Adipocyte (in vitro differentiated cells): ENCODE measurements around the gene THSD1.
"Not testable (repeated sequence)": the region's sequence is repeated elsewhere in the genome, so short reads cannot be mapped to it uniquely, and the experiment has no call there.

Source experiments
- DNase-seq: peaks from one replicate; pipeline ENCODE4 v3.0.0-alpha.2; 2015; ENCODE audit warnings: low read depth
- H3K27me3 ChIP-seq: replicated peaks from 2 replicates; pipeline ENCODE4 v1.7.0; 2013; ENCODE audit warnings: mild to moderate bottlenecking, low read length, moderate library complexity; ENCODE audit not compliant: control insufficient read depth, insufficient read depth
- H3K36me3 ChIP-seq: 2 replicates; pipeline ENCODE4 v1.7.0; 2013; ENCODE audit warnings: low read length, mild to moderate bottlenecking, moderate library complexity; ENCODE audit not compliant: control insufficient read depth, insufficient read depth, severe bottlenecking
- H3K4me1 ChIP-seq: 2 replicates; pipeline ENCODE4 v1.7.0; 2013; ENCODE audit warnings: mild to moderate bottlenecking, low read length, moderate library complexity; ENCODE audit not compliant: control insufficient read depth, insufficient read depth
- H3K4me3 ChIP-seq: 2 replicates; pipeline ENCODE4 v1.7.0; 2013; ENCODE audit warnings: mild to moderate bottlenecking, low read length, moderate library complexity
- H3K9ac ChIP-seq: 2 replicates; pipeline ENCODE4 v1.7.0; 2013; ENCODE audit warnings: mild to moderate bottlenecking, low read length, moderate library complexity
- H3K9me3 ChIP-seq: 2 replicates; pipeline ENCODE4 v1.7.0; 2013; ENCODE audit warnings: mild to moderate bottlenecking, low read length, moderate library complexity; ENCODE audit not compliant: control insufficient read depth

THSD1 gene

DNA sequence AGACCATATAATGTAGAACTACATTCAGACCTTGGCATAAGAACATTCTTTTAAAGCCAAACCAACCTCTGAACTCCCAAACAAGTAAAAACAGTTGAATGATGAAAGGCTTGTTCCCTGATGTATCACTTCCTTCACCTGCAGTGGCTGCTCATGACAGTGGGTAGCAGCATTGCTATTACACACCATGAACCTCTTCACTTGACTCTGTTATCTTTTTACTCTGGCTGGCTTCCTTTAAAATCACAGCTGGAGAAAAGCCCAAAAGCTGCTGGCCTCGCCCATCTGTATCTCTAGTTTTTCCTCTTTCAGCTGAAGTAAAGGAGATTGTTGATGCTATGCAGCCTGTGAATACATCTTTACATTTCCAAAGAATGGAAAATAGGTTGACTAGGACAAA lies 22.6 kb downstream of the THSD1 start:
- Histone ChIP-seq H3K27me3 (no peaks in the 10 kb centered on the region), H3K9ac (no peak overlapping the region), H3K4me1 (no peaks in the 10 kb centered on the region), H3K36me3 (no peaks in the 10 kb centered on the region), H3K4me3 (no peak overlapping the region), H3K9me3 (no peaks in the 10 kb centered on the region)
- no peak for DNase-seq

DNA sequence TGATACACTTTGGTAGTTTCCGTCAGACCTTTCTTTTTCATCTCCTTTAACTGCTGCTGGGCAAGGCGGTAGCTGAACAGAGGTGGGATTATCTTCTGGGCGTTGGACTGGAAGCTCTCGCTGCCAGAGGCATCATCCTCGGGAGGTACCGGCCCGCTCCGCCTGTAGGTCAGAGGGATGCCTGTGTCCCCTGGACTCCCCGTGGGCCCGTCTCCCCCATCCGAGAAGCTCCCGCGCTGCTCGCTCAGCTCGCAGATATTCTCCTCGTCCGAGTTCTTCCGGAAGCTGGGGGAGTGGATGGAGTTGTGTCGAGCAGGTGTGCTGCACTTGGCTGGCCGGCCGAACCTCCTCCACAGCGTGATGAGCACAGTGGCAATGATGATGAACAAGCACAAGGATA lies 27.7 kb downstream of the THSD1 start:
- no peak for DNase-seq

GRCh38 chr13:52377898-52378297 lies 28.1 kb downstream of the THSD1 start:
- Histone ChIP-seq H3K9ac (no peak overlapping the region), H3K36me3 (no peaks in the 10 kb centered on the region), H3K4me3 (no peak overlapping the region), H3K27me3 (no peaks in the 10 kb centered on the region), H3K9me3 (no peaks in the 10 kb centered on the region), H3K4me1 (peaks cover 20% of the 10 kb centered on the region)
- DNase-seq = no peak

More for the DNA sequence above, 27.7 kb downstream of the THSD1 start:
- no peak overlapping the region for H3K4me3 ChIP-seq
- H3K27me3 ChIP-seq = no peaks in the 10 kb centered on the region
- H3K9me3 ChIP-seq = no peaks in the 10 kb centered on the region
- H3K9ac ChIP-seq = no peak overlapping the region
- no peaks in the 10 kb centered on the region for H3K36me3 ChIP-seq
- peaks cover 16% of the 10 kb centered on the region for H3K4me1 ChIP-seq

- no peak overlapping the region for H3K9ac ChIP-seq
- no peak overlapping the region for H3K4me3 ChIP-seq
- no peaks in the 10 kb centered on the region for H3K9me3 ChIP-seq
- peaks cover 29% of the 10 kb centered on the region for H3K4me1 ChIP-seq
- no peak for DNase-seq
- H3K36me3 ChIP-seq = no peaks in the 10 kb centered on the region
- H3K27me3 ChIP-seq = no peaks in the 10 kb centered on the region
These were observed 31.0 kb downstream of the THSD1 start for GRCh38 chr13:52374873-52375411.

DNA sequence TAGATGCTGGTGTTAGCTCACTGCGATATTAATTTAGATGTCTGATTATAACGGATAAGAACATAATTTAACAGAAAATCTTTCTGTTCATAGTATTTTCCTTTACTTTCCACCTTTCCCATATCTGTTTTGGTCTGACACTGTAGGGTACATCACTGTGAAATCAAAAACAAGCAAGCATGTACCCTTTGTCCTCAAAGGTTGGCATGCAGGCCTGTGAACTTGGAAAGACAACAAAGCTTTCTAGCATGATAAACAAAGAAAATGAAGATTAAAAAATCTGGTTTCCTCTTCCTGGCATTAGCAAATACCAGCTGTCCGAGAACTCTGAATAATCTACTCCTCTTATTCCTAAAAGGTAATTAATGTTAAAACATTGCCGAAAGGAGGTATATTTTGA lies 31.6 kb downstream of the THSD1 start:
- DNase-seq = no peak
- Histone ChIP-seq H3K27me3 (no peaks in the 10 kb centered on the region), H3K4me3 (no peak overlapping the region), H3K9ac (no peak overlapping the region), H3K9me3 (no peaks in the 10 kb centered on the region), H3K4me1 (peaks cover 29% of the 10 kb centered on the region), H3K36me3 (no peaks in the 10 kb centered on the region)

GRCh38 chr13:52373277-52373676 lies 32.7 kb downstream of the THSD1 start:
- DNase-seq, H3K9ac ChIP-seq, H3K27me3 ChIP-seq, H3K4me3 ChIP-seq, H3K36me3 ChIP-seq, H3K9me3 ChIP-seq: not testable (repeated sequence)
- peaks cover 29% of the 10 kb centered on the region for H3K4me1 ChIP-seq

DNA sequence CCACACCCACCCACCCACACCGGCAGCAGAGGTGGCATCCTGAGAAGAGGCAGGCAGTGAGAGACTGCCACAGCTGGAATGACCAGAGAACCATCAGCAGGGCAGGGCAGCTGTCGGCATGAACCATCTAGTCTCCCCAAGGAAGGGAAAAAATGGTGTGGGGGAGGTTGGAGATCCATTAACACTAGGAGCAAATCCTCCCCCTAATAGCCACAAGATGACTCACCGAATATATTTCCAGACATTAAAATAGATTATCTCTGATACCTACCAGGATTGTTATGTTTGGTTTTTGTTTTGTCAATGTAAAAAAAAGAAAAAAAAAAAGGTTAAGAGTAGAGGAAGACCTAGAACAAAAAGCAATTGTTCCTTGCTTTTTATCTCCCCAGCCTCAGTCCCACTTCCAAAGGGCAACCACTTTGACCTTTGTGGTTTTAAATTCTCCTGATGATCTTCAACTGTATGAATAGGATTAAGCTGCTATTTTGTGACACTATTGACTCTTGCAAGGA lies 34.2 kb downstream of the THSD1 start:
- no peaks in the 10 kb centered on the region for H3K36me3 ChIP-seq
- DNase-seq = no peak
- no peak overlapping the region for H3K4me3 ChIP-seq
- H3K9me3 ChIP-seq = no peaks in the 10 kb centered on the region
- H3K27me3 ChIP-seq = no peaks in the 10 kb centered on the region
- peaks cover 29% of the 10 kb centered on the region for H3K4me1 ChIP-seq
- no peak overlapping the region for H3K9ac ChIP-seq

DNA sequence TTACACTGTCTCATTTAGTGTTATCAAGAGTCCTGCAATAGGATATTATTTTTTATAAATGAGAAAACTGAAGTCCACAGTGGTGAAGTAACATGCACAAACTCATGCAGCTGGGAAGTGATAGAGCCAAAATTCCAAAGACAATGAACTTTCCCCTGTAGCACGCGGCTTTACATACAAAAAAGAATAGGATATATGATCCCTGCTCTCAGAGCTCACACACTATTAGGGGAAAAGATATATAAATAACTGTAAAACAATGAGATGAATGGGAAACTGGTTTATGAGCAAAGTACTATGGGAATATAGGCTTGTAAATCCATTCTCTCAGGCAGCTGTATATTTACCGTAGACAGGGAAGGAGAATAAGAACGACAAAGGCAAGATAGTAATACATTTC lies 39.7 kb downstream of the THSD1 start:
- DNase-seq = no peak
- Histone ChIP-seq H3K9ac (no peak overlapping the region), H3K36me3 (no peaks in the 10 kb centered on the region), H3K27me3 (no peaks in the 10 kb centered on the region), H3K4me3 (no peak overlapping the region), H3K9me3 (no peaks in the 10 kb centered on the region), H3K4me1 (peaks cover 6% of the 10 kb centered on the region)

DNA sequence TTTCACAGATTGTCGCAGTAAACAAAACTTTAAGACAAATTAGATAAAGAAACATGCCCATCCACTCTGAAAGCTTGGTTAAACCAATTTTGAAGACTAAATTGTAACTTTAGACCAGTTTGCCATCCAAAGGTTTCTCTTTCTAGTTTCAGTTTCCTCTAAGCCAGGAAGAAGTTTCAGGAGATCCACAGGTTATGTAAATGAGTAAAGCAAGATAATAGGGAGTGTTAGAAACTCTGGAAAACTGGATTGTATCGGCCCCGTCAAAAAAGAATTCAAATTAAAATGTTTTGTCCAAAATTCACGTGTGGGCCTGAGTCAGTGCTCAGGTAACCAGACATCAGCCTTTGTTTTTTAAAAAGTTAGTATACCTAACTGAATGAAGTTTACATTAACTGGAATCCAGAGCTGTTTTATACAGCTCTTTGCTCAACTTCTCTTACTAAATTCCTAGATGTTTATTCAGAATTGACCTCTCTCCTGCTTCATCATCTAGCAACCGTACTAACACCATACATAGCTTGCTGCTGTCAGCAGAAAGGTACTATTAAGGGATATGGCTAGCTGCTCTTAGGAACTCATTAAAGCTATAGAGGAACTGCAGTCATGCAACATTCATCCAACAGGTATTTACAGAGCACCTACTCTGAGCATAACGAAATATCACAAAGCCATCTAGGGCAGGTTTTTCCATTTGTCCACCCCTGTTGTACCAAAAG lies 43.6 kb downstream of the THSD1 start:
- not testable (repeated sequence) for H3K36me3 ChIP-seq, H3K9me3 ChIP-seq, H3K27me3 ChIP-seq, H3K9ac ChIP-seq, DNase-seq, H3K4me3 ChIP-seq
- peaks cover 15% of the 10 kb centered on the region for H3K4me1 ChIP-seq

DNA sequence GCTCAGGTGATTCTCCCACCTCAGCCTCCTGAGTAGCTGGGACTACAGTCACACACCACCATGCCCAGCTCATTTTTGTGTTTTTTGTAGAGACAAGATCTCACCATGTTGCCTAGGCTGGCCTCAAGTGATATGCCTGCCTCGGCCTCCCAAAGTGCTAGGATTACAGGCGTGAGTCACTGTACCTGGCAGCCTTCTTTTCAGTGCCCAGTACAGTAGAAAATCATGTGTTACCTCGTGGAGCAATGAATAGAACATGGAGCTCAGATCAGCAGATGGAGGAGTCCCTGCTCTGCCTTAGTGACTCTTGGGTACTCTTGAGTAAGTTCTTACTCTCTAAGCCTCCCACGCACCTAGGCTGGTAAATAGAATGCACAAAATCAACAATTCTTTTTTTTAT lies 44.7 kb downstream of the THSD1 start:
- DNase-seq = no peak
- Histone ChIP-seq H3K27me3 (no peaks in the 10 kb centered on the region), H3K4me1 (peaks cover 16% of the 10 kb centered on the region)

DNA sequence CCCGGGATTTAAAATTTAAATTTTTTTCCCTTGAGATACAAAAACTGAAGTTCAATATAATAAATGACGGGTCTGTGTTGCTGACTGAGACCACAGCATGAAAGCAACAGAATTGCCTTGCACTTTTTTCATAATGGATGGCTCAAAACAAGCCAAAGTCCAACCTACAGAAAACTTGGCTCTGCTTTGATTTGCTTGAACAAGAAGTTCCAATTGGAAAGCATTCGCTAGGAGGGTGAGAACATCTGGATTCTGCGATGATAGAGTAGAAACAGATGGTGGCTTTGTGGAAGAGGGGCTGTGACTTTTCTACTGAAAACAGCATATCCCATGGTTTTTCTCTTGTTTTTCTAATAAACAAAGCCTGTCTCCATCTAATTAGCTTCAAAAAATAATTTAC lies 46.4 kb downstream of the THSD1 start:
- Histone ChIP-seq H3K4me3 (no peak overlapping the region), H3K4me1 (peaks cover 16% of the 10 kb centered on the region), H3K9me3 (no peaks in the 10 kb centered on the region), H3K27me3 (no peaks in the 10 kb centered on the region), H3K9ac (no peak overlapping the region), H3K36me3 (no peaks in the 10 kb centered on the region)
- peak; percentile 69 for DNase-seq

More for the DNA sequence above, 44.7 kb downstream of the THSD1 start:
- Histone ChIP-seq H3K36me3 (no peaks in the 10 kb centered on the region), H3K4me3 (no peak overlapping the region), H3K9ac (no peak overlapping the region), H3K9me3 (no peaks in the 10 kb centered on the region)
